ENCODE data around the gene CNST. TPM values are rescaled to one million over a fixed set of nuclear protein-coding genes. Genes with fewer than 3 reads are reported as not detected.

Gene CNST
- total and polyA plus RNA-seq, 2 experiments from 2014 or later = 13.1 to 17.9 TPM

- H3K4me1 ChIP-seq (ENCODE audit: low read depth) = peaks cover 4% of the 10 kb centered on the region
- H3K9me3 ChIP-seq (ENCODE audit: low read depth) = no peaks in the 10 kb centered on the region
- no peak for DNase-seq (ENCODE audit: low read depth in 1 of 2, low spot score in 1 of 2)
- H3K27me3 ChIP-seq = no peaks in the 10 kb centered on the region
- H3K36me3 ChIP-seq = no peaks in the 10 kb centered on the region
- H3K4me3 ChIP-seq = no peak overlapping the region
- no peak for TF ChIP-seq CTCF (IDR thresholded peaks at IDR 0.05; ENCODE audit: low read depth, low read length)
- no peak overlapping the region for H3K27ac ChIP-seq
Measured at GRCh38 chr1:246695666-246696065, 129.4 kb downstream of the CNST start.

- no peaks in the 10 kb centered on the region for H3K27me3 ChIP-seq
- no peak overlapping the region for H3K27ac ChIP-seq
- H3K9me3 ChIP-seq (ENCODE audit: low read depth) = no peaks in the 10 kb centered on the region
- DNase-seq (ENCODE audit: low read depth in 1 of 2, low spot score in 1 of 2) = no peak
- H3K4me1 ChIP-seq (ENCODE audit: low read depth) = peaks cover 4% of the 10 kb centered on the region
- TF ChIP-seq CTCF (IDR thresholded peaks at IDR 0.05; ENCODE audit: low read depth, low read length) = no peak
- no peak overlapping the region for H3K4me3 ChIP-seq
- H3K36me3 ChIP-seq = no peaks in the 10 kb centered on the region
Measured at GRCh38 chr1:246698466-246699094, 132.3 kb downstream of the CNST start.

- no peaks in the 10 kb centered on the region for H3K27me3 ChIP-seq
- peak; percentile 85 for TF ChIP-seq CTCF (IDR thresholded peaks at IDR 0.05; ENCODE audit: low read depth, low read length)
- H3K4me3 ChIP-seq = no peak overlapping the region
- peak; percentile 94 for DNase-seq (ENCODE audit: low read depth in 1 of 2, low spot score in 1 of 2)
- peaks cover 4% of the 10 kb centered on the region for H3K4me1 ChIP-seq (ENCODE audit: low read depth)
- no peaks in the 10 kb centered on the region for H3K9me3 ChIP-seq (ENCODE audit: low read depth)
- no peak overlapping the region for H3K27ac ChIP-seq
- H3K36me3 ChIP-seq = no peaks in the 10 kb centered on the region
Measured at GRCh38 chr1:246699095-246699735, 133.0 kb downstream of the CNST start.

GRCh38 chr1:246703581-246703980 is 137.3 kb downstream of the CNST start:
- no peak for DNase-seq (ENCODE audit: low read depth in 1 of 2, low spot score in 1 of 2)

GRCh38 chr1:246705368-246705767 is 139.1 kb downstream of the CNST start:
- no peak for TF ChIP-seq CTCF (IDR thresholded peaks at IDR 0.05; ENCODE audit: low read depth, low read length)
- no peaks in the 10 kb centered on the region for H3K27me3 ChIP-seq
- DNase-seq (ENCODE audit: low read depth in 1 of 2, low spot score in 1 of 2) = peak in 1 of 2 donors; percentile 82
- H3K36me3 ChIP-seq = no peaks in the 10 kb centered on the region
- H3K27ac ChIP-seq = no peak overlapping the region
- no peaks in the 10 kb centered on the region for H3K4me1 ChIP-seq (ENCODE audit: low read depth)
- no peak overlapping the region for H3K4me3 ChIP-seq
- H3K9me3 ChIP-seq (ENCODE audit: low read depth) = no peaks in the 10 kb centered on the region

More at GRCh38 chr1:246703581-246703980, 137.3 kb downstream of the CNST start:
- H3K9me3 ChIP-seq (ENCODE audit: low read depth) = no peaks in the 10 kb centered on the region
- H3K27me3 ChIP-seq = no peaks in the 10 kb centered on the region
- H3K36me3 ChIP-seq = no peaks in the 10 kb centered on the region
- peaks cover 4% of the 10 kb centered on the region for H3K4me1 ChIP-seq (ENCODE audit: low read depth)
- no peak for TF ChIP-seq CTCF (IDR thresholded peaks at IDR 0.05; ENCODE audit: low read depth, low read length)
- H3K4me3 ChIP-seq = no peak overlapping the region
- no peak overlapping the region for H3K27ac ChIP-seq

Data from cardiac muscle cell (in vitro differentiated cells and primary cell).